K562 (cell line): ENCODE measurements around the gene NOTO. TPM values are rescaled to one million over a fixed set of nuclear protein-coding genes. Genes with fewer than 3 reads are reported as not detected.

ENCODE experiments used
- ARID2 ChIP-seq: fragments of 450-650 bp; IDR thresholded peaks from 2 replicates; pipeline ENCODE4 v1.6.1; 2017; ENCODE audit warnings: antibody characterized with exemption, mild to moderate bottlenecking
- CXXC5 ChIP-seq: fragments of 250-450 bp; sonication (Bioruptor Pico); IDR thresholded peaks from 2 replicates; pipeline ENCODE4 v1.8.0; 2022; ENCODE audit warnings: inconsistent platforms, mild to moderate bottlenecking, moderate library complexity
- ERF ChIP-seq: fragments of 450-650 bp; formaldehyde crosslinking; IDR thresholded peaks from 2 replicates; pipeline ENCODE4 v1.4.0; 2020; ENCODE audit warnings: mild to moderate bottlenecking, mixed read lengths
- MGA ChIP-seq: fragments of 450-650 bp; IDR thresholded peaks from 2 replicates; pipeline ENCODE4 v1.6.1; 2016; ENCODE audit warnings: mild to moderate bottlenecking, moderate library complexity
- PBX2 ChIP-seq, 2 experiments: IDR thresholded peaks in 1 of 2; conservative IDR thresholded peaks in 1 of 2; 2 replicates each; pipeline ENCODE4 v1.6.1; 2016; ENCODE audit warnings: low read depth in 2 of 2, mild to moderate bottlenecking in 1 of 2, missing compliant biosample characterization in 1 of 2, missing genetic modification characterization in 1 of 2, moderate library complexity in 1 of 2
- PTTG1 ChIP-seq: fragments of 450-650 bp; IDR thresholded peaks from 2 replicates; pipeline ENCODE4 v1.6.1; 2016; ENCODE audit warnings: low read depth, mild to moderate bottlenecking, missing genetic modification characterization, missing compliant biosample characterization
- ZC3H11A ChIP-seq: IDR thresholded peaks from 2 replicates; pipeline ENCODE4 v1.6.1; 2012; ENCODE audit warnings: low read depth, low read length, improper control_type of control experiment
- ZNF121 ChIP-seq: sonication (generic); formaldehyde crosslinking; conservative IDR thresholded peaks from 2 replicates; pipeline ENCODE4 v1.8.0; 2022; ENCODE audit warnings: missing genetic modification reagents
- polyA plus RNA-seq, 8 experiments: library from polyadenylated mRNA; depleted of rRNA in 4 of 8; stranded (reverse) in 5 of 8; unstranded in 3 of 8; fragments of >200 nt; fragmentation: Nextera tagmentation in 2 of 8; fragmentation: Illumina TruSeq in 1 of 8; extraction: Ambion mirVana in 2 of 8; extraction: Trizol in 1 of 8; gene quantifications; 2 replicates each; pipeline versions ENCODE4 v1.2.1 to v1.2.3, GENCODE V29; 2011 to 2014; ENCODE audit warnings: inconsistent platforms in 1 of 8, missing spikeins in 1 of 8
- total RNA-seq, 7 experiments: library from RNA; depleted of rRNA in 6 of 7; stranded (reverse); fragments of >200 nt in 6 of 7; fragmentation: Illumina TruSeq in 2 of 7; extraction: Trizol in 2 of 7; gene quantifications; 2 replicates each; pipeline versions ENCODE4 v1.2.1 to v1.2.3, GENCODE V29; 2011 to 2021; ENCODE audit warnings: low replicate concordance in 1 of 7
- TF ChIP-seq, protein P1 (sequence below): fragments of 450-650 bp; IDR thresholded peaks from 2 replicates; pipeline ENCODE4 v1.6.1; 2017; ENCODE audit warnings: antibody characterized with exemption, mild to moderate bottlenecking

NOTO gene
- total and polyA plus RNA-seq, 9 of the 15 experiments (the other 6 are each of a cell fraction or from before 2014, with no cell fraction given) = not detected

DNA sequence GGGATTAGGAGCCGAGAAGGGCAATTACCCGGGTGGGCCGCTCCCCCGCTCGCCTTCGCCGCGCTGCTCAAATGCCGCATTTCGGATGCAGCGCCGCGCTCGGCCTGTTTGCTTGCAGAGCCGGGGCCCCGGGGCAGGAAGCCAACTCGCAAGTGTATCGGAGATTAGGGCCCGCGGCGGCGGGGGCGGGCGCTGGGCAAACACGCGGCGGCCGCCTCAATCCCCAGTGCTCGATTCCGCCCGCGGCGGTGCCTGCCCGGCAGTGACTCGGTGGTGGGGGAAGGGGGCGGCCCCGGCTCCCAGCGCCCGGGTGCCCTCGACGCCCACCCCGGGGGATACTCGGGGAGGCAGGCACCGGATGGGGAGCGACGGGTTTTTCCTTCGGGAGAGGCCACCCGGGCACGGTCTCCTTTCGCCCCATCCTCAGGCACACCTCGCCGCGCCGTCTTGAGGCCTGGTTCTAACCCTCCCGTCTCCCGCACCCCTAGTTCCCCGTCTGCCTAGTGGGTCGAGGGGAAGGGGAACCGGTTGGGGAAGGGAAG lies 26.6 kb upstream of the NOTO start (continued):
- TF ChIP-seq MGA (peak; percentile 79), ERF (no peak), CXXC5 (CRISPR knock-in tag) (peak; percentile 91), PBX2 (CRISPR knock-in tag; IDR thresholded peaks at IDR 0.05; ENCODE audit: low read depth) (no peak), PBX2 (tag; conservative IDR thresholded peaks at IDR 0.05; ENCODE audit: low read depth) (no peak), ZC3H11A (no peak), ZNF121 (CRISPR knock-in tag) (no peak), ARID2 (no peak), PTTG1 (tag) (no peak)
- TF ChIP-seq, protein P1, sequence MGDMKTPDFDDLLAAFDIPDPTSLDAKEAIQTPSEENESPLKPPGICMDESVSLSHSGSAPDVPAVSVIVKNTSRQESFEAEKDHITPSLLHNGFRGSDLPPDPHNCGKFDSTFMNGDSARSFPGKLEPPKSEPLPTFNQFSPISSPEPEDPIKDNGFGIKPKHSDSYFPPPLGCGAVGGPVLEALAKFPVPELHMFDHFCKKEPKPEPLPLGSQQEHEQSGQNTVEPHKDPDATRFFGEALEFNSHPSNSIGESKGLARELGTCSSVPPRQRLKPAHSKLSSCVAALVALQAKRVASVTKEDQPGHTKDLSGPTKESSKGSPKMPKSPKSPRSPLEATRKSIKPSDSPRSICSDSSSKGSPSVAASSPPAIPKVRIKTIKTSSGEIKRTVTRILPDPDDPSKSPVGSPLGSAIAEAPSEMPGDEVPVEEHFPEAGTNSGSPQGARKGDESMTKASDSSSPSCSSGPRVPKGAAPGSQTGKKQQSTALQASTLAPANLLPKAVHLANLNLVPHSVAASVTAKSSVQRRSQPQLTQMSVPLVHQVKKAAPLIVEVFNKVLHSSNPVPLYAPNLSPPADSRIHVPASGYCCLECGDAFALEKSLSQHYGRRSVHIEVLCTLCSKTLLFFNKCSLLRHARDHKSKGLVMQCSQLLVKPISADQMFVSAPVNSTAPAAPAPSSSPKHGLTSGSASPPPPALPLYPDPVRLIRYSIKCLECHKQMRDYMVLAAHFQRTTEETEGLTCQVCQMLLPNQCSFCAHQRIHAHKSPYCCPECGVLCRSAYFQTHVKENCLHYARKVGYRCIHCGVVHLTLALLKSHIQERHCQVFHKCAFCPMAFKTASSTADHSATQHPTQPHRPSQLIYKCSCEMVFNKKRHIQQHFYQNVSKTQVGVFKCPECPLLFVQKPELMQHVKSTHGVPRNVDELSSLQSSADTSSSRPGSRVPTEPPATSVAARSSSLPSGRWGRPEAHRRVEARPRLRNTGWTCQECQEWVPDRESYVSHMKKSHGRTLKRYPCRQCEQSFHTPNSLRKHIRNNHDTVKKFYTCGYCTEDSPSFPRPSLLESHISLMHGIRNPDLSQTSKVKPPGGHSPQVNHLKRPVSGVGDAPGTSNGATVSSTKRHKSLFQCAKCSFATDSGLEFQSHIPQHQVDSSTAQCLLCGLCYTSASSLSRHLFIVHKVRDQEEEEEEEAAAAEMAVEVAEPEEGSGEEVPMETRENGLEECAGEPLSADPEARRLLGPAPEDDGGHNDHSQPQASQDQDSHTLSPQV = peak; percentile 72
